Adrenal gland (tissue), 12 donors: ENCODE measurements around the gene ETDA. TPM values are rescaled to one million over a fixed set of nuclear protein-coding genes. Genes with fewer than 3 reads are reported as not detected.

Experiments used
- DNase-seq, 7 donors: peaks; one replicate each; pipeline ENCODE4 v3.0.0-alpha.2; 2019 to 2020
- H3K27ac ChIP-seq, 5 donors: fragments of 200-600 bp; sonication (generic) in 4 of 5; 1 replicate in 3 of 5; 2 replicates in 2 of 5; pipeline versions ENCODE4 v1.5.1 to v1.8.0; 2016 to 2020; ENCODE audit warnings: mild to moderate bottlenecking in 1 of 5
- H3K27me3 ChIP-seq: fragments of 200-600 bp; 2 replicates; pipeline ENCODE4 v1.8.0; 2021
- H3K36me3 ChIP-seq, 2 donors: fragments of 200-600 bp; replicated peaks in 1 of 2; 1 replicate in 1 of 2; 2 replicates in 1 of 2; pipeline versions ENCODE4 v1.5.1 to v1.8.0; 2018 to 2022
- H3K4me1 ChIP-seq, 2 donors: fragments of 200-600 bp; replicated peaks in 1 of 2; 1 replicate in 1 of 2; 2 replicates in 1 of 2; pipeline versions ENCODE4 v1.5.1 to v1.8.0; 2018 to 2021
- H3K4me3 ChIP-seq, 4 donors: fragments of 200-600 bp; sonication (generic) in 3 of 4; one replicate each; pipeline ENCODE4 v1.5.1; 2016 to 2018
- H3K9me3 ChIP-seq, 3 donors: fragments of 200-600 bp; sonication (generic) in 1 of 3; replicated peaks in 1 of 3; 1 replicate in 2 of 3; 2 replicates in 1 of 3; pipeline versions ENCODE4 v1.5.1 to v1.8.0; 2016 to 2021
- CTCF ChIP-seq, 6 experiments: fragments of 450-650 bp in 4 of 6; fragments of 200-600 bp in 2 of 6; sonication (generic) in 1 of 6; IDR thresholded peaks; 1 replicate in 5 of 6; 2 replicates in 1 of 6; pipeline versions ENCODE4 v1.5.1 to v1.8.0; 2016 to 2021; ENCODE audit warnings: antibody characterized with exemption in 6 of 6, mild to moderate bottlenecking in 2 of 6, moderate library complexity in 1 of 6
- POLR2A ChIP-seq, 2 donors: fragments of 450-650 bp; IDR thresholded peaks; one replicate each; pipeline ENCODE4 v1.6.1; 2017; ENCODE audit warnings: antibody characterized with exemption in 2 of 2, mild to moderate bottlenecking in 2 of 2, moderate library complexity in 1 of 2
- WGBS, 4 donors: extraction: QIAGEN DNeasy Blood & Tissue Kit in 2 of 4; methylation state at CpG; one replicate each; pipeline versions ENCODE4 v1.1.5 to v1.1.7; 2013 to 2017; 5-methylcytosine and 5-hydroxymethylcytosine counted together
- intact Hi-C, 2 donors: fragments of 100-400 bp; cut with DNase I; formaldehyde crosslinking; loops; one replicate each; pipeline versions ENCODE4 v1.14.1 to v1.15.0; 2022 to 2023
- polyA plus RNA-seq, 3 donors: library from polyadenylated mRNA; stranded (reverse); fragments of 200-250 nt in 2 of 3; fragments of 350-450 nt in 1 of 3; fragmentation: Illumina TruSeq in 1 of 3; extraction: RNeasy Lipid Tissue Mini Kit (QIAGEN cat#74804) in 1 of 3; gene quantifications; one replicate each; pipeline ENCODE4 v1.2.3, GENCODE V29; 2013 to 2014
- total RNA-seq, 9 donors: library from RNA; depleted of rRNA in 4 of 9; stranded (reverse); fragments of >200 nt in 4 of 9; fragments of 120-200 nt in 1 of 9; fragmentation: NEBNext Ultra II Directional in 1 of 9; extraction: Animal tissue kit (Norgen Biotek cat#: 25700) in 1 of 9; gene quantifications; one replicate each; pipeline versions ENCODE4 v1.1.0 to v1.2.4, GENCODE V29; 2013 to 2023
- donor health status: healthy with polysubstance abuse.
- donor health status: Bipolar disorder and iron deficiency.
- donor health status: DM: yes; HTN: yes; CAD: no.
- donor health status: DM: no; HTN: no; CAD: no.
- donor health status: DM: no; HTN: no; CAD: no.
- donor health status: DM: yes; HTN: yes; CAD: no.

The ETDA gene
- total and polyA plus RNA-seq, 12 donors, result not detected

- 66 to 96% (median 69%) methylated on average over 5 of the region's 5 CpGs for WGBS, 4 donors
- no peaks in the 10 kb centered on the region for H3K9me3 ChIP-seq
- no peaks in the 10 kb centered on the region for H3K4me1 ChIP-seq
Measured at GRCh38 chrX:135273162-135273561, 21.3 kb downstream of the ETDA start.

GRCh38 chrX:135275973-135276372, 24.1 kb downstream of the ETDA start:
- intact Hi-C loops, result no loop called here
- DNase-seq, result no peak
- Histone ChIP-seq H3K27ac (no peak overlapping the region), H3K4me3 (no peak overlapping the region), H3K9me3 (no peaks in the 10 kb centered on the region), H3K27me3 (no peaks in the 10 kb centered on the region), H3K36me3 (no peaks in the 10 kb centered on the region), H3K4me1 (no peaks in the 10 kb centered on the region)
- no peak for TF ChIP-seq POLR2A (IDR thresholded peaks at IDR 0.05)
- no peak for TF ChIP-seq CTCF (IDR thresholded peaks at IDR 0.05)

More at GRCh38 chrX:135273162-135273561, 21.3 kb downstream of the ETDA start:
- Histone ChIP-seq H3K27me3 (no peaks in the 10 kb centered on the region), H3K36me3 (no peaks in the 10 kb centered on the region), H3K27ac (no peak overlapping the region), H3K4me3 (no peak overlapping the region)
- TF ChIP-seq CTCF (IDR thresholded peaks at IDR 0.05), result no peak
- no peak for TF ChIP-seq POLR2A (IDR thresholded peaks at IDR 0.05)
- no peak for DNase-seq
- intact Hi-C loops, result no loop called here

- intact Hi-C loops, result no loop called here
- 84 to 100% (median 94%) methylated on average over 2 of the region's 2 CpGs for WGBS, 4 donors
- Histone ChIP-seq H3K27me3 (no peaks in the 10 kb centered on the region), H3K36me3 (no peaks in the 10 kb centered on the region), H3K9me3 (peaks cover 0 to 21% (median 0%) of the 10 kb centered on the region in 3 donors), H3K4me3 (peak overlapping the region in 1 of 4 donors; percentile 11), H3K4me1 (no peaks in the 10 kb centered on the region), H3K27ac (no peak overlapping the region)
- no peak for DNase-seq
- TF ChIP-seq POLR2A (IDR thresholded peaks at IDR 0.05), result no peak
- TF ChIP-seq CTCF (IDR thresholded peaks at IDR 0.05), result no peak
Measured at GRCh38 chrX:135287266-135287823, 35.5 kb downstream of the ETDA start.

GRCh38 chrX:135295238-135295943, 43.5 kb downstream of the ETDA start:
- WGBS, 4 donors, result 31 to 44% (median 33%) methylated on average over 16 to 26 of the region's 26 CpGs
- H3K27me3 ChIP-seq, result no peaks in the 10 kb centered on the region
- no peak overlapping the region for H3K4me3 ChIP-seq
- no peak overlapping the region for H3K27ac ChIP-seq
- intact Hi-C loops, result no loop called here
- H3K4me1 ChIP-seq, result no peaks in the 10 kb centered on the region
- H3K36me3 ChIP-seq, result no peaks in the 10 kb centered on the region
- no peaks in the 10 kb centered on the region for H3K9me3 ChIP-seq
- DNase-seq, result peak in 6 of 7 donors; percentile 13 to 59 (median 28)
- TF ChIP-seq CTCF (IDR thresholded peaks at IDR 0.05), result peak in 1 of 6 experiments; percentile 17
- no peak for TF ChIP-seq POLR2A (IDR thresholded peaks at IDR 0.05)
